ENCODE measurements around the gene IGF2R.

Gene IGF2R

DNA sequence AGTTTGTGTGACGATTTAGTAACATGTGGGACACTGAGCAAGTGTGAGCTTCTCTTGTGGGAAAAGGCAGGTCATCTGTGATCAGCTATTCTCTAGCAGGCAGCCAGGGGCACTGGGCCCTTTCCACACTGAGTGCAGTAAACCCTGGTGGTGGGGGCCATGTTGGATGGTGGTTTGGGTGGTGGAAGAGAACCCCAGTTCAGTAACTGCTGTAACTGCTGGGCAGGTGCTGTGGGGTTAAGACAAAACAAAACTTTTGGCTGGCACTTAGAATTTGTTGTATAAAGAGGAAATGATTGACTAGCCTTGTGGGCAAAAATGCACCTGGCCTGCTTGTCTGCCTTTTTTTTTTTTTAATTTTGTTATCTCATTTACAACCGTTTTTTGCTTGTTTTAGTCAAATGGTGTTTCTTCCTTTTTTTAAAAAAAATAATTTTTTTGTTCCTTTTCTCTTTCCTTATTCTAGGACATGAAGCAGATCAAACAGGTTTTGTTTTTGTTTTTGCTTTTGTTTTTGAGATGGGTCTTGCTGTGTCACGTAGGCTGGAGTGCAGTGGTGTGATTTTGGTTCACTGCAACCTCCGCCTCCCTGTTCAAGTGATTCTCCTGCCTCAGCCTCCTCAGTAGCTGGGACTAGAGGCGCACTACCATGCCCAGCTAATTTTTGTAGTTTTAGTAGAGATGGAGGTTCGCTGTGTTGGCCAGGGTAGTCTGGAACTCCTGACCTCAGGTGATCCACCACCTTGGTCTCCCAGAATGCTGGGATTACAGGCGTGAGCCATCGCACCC is 59.8 kb downstream of the IGF2R start:
- DNase-seq = no peak

DNA sequence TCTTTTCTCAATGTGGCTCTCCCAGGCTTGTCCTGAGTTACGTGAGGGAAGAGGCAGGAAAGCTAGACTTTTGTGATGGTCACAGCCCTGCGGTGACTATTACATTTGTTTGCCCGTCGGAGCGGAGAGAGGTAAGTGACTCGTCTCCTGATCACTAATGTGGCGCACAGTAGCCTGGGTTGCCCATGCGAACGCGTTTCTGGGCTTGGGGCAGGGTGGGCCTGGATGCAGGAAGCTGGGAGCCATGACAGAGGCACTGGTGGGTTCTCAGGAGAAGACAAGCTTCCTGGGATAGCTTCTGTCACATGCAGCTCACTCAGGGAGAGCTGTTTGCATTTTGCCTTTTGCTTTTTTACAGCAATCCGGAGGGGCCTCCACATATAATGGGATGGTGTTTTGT is 60.6 kb downstream of the IGF2R start:
- DNase-seq = no peak

DNA sequence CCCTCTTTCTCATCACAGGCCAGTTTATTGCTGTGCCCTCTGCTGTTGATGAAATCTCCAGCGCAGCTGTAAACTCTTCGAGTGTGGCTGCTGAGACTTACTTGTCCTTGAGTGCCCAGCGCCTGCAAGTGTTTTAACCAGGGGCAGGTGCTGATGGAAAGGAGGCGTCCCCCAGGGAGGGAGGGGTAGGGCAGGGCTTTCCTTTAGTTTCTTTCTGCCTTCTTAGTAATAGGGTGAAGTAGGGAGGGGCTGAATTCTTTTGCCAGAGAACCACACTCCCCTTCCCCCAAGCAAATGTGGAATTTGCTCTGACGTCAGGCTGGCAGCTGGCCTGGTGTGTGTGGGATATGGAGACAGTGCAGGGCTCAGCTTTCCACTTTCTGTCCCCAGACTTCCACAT is 61.2 kb downstream of the IGF2R start:
- DNase-seq = no peak

DNA sequence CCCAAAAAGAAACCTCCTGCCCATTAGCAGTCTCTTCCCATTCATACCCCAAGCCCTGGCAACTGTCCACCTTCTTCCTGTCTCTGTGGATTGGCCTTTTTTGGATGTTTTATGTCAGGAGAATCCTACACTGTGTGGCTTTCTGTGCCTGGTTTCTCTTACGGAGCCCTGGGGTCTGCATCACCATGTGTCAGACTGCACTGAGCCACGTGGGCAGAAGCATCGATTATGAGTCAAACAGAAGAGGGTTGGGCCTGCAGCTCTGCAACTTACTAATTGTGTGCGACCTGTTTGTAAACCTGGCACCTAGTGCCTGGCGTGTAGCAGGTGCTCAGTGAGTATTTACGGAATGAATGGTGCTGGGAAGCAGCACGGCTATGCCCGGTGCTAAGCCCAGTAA is 62.6 kb downstream of the IGF2R start:
- DNase-seq = no peak

DNA sequence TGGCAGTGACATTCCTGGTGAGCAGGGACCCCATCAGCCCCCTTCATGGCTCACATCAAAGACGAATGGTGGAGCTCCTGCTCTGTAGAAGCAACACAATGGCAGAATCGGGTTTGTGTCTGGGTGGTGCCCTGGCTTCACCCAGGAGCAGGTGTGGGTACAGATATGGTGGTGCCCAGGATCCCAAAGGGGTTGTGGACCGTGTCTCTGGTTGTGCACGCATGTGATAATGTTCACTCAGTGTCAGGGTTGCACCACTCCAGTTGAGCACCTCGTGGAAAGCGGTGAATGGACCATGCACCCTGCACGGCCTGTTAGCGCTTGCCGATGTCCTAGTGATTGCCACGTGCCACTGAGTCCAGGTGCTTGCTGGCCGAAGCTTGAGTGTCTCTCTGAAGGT is 63.0 kb downstream of the IGF2R start:
- DNase-seq = no peak

DNA sequence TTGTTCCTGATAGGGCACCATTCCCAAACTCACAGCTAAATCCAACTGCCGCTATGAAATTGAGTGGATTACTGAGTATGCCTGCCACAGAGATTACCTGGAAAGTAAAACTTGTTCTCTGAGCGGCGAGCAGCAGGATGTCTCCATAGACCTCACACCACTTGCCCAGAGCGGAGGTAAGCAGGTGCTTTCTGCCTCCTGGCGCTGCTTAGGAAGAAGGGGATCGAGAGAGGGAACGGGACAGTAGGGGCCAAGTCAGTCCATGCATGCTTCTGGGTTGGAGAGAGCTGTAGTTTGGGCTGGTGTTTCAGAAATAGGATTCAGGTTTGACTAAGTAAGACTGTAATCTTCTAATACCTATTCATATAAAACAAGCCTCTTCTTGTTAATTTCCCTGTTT is 63.7 kb downstream of the IGF2R start:
- DNase-seq = no peak

DNA sequence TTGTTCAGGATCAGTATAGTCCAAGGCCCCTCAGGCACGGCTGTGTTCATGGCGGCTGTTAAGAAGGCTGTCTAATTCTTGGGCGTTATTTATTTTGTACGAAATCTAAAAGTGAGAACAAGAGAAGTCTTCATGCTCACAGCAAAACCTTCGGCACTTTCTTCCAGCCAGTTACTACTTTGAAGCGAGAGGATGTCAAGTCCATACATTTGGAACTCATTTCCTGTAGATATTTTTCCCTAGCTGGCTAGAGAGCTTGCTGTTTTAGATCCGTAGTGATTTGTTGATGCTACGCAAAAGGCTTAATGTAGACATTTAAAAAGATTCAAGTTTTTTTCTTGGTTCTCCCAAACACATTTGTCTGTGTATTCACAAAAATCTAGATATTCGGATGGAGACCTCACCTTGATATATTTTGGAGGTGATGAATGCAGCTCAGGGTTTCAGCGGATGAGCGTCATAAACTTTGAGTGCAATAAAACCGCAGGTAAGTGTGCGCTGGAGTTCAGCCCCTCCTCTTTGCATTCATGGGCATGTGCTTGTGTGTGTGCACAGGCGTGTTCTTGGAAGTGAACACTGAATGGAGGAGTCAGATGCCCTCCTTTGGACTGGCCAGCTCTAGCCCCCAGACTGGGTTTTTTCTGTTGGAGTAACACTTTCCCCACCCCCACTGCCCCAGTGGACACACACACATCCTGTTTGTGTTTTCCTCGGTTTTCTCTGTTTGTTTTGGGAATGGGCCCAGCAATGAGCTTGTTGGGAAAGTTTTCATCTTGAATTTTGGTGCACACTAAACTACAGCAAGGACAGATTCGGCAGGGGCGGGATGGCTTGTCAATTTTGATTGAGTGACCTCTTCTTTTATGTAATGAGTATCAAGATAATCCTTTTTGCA is 65.4 kb downstream of the IGF2R start:
- no peak for DNase-seq

DNA sequence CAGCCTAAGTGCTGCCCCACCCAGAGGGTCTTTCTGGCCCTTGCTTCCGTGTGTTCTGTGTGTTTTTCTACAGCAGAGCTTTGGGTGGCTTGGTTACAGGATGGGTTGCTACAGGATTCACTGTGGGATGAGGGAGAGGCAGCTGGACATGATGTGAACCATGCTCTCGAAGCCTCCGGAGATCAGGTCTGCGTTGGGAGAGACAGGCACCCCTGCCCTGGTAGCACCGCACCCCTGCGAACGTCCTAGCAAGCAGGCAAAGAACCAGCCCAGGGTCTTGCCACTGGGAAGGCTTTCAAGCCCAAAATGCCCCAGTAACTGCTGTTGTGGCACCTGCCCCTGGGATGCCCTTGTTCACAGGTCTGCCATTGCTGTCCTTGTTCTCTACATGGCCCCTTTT is 66.4 kb downstream of the IGF2R start:
- DNase-seq = no peak

DNA sequence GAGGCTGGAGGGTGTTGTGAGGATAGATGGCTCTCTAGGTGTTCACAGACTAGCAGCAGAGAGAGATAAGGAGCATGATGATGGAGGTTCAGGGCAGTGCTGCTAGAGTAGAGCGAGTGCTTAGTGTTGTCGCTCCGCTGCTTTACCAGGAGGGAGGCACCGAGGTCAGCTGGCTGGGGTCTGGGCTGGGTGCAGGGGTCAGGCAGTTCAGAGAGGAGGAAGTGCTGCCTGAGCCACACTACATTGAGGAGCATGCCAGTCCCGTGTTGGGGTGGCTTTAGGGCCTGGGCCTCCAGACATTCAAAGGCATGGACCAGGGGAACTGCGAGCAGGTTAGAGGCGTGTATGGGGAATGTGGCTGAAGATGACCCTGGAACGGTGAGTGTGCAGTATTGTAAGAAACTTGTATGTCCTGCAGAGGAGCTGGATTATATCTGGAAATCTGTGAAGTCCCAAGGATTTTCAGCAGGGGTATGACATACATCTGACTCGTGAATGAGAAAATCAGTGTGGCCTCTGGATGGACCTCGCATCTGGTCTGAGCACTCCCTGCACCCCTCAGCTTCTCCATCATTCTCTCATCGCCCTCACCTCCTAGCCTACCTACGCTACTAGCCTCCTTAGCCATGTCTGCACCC is 66.9 kb downstream of the IGF2R start:
- DNase-seq = no peak

DNA sequence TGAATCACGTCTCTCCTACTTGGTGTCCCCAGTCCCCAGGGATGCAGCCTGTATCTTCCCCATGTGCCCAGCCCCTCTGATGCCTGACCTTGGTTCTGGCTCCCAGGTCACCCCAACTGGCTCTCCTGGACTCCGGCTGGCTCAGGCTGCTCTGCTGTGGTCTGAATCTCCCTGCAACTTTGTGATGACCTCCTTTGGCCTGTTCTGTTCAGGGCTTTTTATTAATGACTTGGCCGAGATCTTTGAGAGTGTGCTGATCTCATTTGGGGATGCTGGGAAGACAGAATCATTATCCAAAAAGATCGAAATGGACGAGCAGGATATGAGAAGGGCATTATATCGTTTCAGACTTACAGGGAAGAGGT is 67.4 kb downstream of the IGF2R start:
- DNase-seq = no peak

DNA sequence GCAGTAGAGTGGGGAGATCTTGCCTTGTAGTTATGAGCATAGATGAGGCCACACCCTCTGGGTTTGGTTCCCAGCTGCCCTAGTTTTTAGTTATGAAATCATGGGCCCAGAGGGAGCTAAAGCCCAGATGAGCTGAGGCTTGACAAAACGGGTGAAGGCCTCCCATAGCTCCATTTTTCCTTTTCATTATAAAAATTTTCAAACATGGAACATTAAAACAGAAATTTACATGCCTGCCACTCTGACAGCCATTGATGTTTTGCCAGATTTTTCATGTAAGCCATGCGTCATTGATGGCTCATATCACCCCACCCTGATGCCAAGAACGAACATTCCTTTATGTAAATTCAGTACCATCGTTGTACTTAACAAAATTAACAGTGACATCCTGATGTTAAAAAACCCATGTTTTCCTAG is 67.9 kb downstream of the IGF2R start:
- DNase-seq = no peak

DNA sequence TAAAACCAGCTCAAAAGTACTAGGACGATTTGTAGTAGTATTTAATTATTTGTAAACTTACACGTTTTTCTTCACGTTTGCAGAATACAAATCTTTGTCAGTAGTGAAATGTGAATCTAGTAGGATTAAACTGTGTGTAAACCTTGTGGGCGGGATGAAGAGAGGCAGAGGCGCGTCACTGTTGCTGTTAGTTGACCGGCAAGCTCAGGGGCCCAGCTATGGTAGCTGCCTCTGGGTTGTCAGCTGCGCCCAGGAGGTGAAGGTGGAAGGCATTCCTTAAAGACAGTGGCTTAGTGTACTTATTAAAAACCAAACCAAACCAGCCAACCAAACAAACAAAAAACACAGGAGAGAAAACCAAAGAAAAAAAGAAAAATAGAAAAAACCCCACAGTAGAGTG is 69.6 kb downstream of the IGF2R start:
- no peak for DNase-seq

DNA sequence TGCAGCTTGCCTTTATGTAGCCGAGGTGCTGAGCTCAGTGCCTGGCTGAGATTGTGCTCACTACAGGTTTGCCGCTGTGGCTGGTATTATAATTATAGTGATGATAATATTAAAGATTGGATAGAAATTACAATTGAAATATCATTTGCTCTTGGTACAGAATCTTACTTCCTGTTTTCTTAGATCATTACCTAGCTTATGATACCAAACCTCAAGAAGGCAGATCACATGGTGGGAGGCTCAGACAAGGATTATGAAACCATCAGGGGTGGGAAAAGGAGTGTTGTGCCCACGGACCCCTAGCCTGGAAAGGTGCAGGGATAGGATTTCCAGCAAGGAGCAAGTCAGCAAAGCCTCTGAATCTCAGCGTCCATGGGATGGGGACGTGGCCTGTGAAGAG is 70.6 kb downstream of the IGF2R start:
- DNase-seq = no peak

DNA sequence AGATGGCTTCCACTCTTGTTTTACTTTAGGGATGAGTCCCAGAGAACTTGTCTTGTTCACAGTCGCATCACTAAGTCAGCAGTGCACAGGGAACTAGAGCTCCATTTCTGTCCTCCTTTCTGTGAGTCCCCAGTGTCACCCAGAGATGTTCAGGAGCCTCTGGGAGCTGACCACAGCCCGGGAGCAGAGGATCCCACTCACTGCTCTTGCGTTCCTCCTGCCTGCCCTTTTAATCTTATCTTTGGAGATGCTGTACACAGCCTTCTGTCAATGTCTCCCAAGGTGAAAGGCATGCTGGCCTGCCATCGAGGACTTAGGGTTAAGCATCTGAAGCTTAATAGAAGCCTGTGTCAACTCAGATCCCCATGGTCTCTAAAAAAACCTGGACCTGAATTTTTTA is 71.2 kb downstream of the IGF2R start:
- no peak for DNase-seq

DNA sequence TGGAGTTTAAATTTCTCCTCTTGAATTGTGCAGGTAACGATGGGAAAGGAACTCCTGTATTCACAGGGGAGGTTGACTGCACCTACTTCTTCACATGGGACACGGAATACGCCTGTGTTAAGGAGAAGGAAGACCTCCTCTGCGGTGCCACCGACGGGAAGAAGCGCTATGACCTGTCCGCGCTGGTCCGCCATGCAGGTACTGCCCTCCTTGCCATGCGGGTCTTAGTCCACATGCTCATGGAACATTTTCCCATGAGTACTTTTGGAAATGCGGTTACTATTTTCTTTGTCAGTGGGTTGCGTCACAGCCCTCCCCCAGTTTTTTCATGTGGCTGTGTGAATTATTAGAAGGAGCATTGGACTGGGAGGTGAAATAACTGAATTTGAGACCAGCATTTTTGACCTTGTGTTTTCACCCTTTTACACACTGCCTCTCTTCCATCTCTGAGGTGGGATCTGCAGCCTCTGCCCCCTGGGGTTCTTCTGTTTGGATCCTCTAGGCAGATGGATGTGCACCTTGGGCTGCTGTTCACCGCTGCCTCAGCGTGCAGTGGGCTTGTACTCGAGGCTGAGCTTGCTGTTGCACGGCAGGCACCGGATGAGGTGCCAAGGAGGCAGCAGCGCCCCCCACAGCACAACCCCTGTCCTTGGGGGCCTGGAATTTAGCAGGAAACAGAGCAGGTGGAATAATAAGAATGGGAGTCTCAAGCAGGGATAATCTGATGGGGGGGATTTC is 71.8 kb downstream of the IGF2R start:
- DNase-seq = no peak

DNA sequence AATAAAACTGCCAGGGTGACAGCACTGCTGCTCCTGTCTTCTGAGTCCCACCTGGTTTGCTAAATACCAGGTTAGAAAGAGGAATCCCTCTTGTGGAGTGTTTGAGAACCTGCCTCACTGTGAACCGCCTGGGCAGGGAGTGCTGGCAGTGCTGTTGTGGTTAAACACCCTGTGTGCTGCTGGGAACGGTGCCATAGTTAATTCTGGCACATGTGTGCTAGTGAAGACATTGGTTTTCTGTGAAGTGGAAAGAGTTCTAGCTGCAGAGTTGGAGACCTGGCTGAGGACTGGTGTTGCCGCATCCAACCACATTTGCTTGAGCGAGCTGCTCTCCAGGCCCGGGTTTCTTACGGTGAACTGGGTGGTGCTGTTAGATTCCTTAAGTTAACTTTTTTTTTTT is 72.7 kb downstream of the IGF2R start:
- no peak for DNase-seq

DNA sequence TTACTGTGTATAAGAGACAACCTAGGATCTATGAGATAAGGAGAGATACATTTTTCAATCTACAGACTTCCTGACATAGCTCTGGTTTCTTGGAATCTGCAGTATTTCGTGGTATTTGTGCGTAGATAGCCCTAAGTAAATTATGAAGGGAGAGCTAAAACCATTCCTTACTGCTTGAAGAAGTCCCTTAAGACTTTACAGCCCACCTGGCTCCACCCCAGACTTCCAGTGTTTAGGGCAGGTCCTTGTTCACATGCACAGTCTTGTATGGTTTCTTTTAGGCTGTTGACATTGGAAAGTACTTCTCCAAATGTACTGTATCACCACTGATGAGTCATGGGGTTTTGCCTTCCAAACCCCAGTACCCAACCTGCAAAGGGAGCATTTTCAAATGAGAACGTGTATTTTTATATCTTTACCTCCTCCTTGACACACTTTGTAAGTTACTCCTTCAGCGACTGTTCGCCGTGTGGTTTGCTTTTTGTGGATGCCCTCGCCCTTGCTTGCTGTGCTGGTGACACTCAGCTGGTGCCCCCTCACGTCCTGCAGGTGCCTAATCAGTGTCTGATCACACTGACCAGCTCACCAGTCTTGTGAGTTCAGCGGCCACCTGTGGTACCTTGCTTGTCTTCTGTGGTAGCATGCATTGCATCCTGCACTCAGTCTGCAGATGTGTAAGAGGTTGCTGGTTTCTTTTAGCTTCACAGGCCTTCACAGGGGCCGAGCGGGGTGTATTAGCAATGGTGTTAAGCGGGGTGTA is 73.3 kb downstream of the IGF2R start:
- DNase-seq = no peak

DNA sequence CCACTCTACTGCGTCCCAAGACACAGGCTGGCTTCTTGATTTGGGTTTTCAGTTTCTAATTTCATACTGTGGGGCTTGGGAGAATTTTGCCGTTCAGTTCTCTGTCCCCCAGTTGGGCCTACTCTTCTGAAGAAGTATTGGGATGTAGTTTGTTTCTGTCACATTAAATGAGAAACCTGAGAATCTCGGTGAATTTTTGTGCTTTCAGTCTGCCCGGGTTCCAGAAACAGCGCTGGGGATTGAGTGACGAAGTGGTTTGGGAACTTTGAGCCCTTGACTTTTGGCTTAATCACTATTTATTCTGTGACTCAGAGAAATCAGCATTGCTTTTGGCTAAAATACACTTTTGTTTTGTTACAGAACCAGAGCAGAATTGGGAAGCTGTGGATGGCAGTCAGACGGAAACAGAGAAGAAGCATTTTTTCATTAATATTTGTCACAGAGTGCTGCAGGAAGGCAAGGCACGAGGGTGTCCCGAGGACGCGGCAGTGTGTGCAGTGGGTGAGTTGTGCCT is 74.0 kb downstream of the IGF2R start:
- no peak for DNase-seq

DNA sequence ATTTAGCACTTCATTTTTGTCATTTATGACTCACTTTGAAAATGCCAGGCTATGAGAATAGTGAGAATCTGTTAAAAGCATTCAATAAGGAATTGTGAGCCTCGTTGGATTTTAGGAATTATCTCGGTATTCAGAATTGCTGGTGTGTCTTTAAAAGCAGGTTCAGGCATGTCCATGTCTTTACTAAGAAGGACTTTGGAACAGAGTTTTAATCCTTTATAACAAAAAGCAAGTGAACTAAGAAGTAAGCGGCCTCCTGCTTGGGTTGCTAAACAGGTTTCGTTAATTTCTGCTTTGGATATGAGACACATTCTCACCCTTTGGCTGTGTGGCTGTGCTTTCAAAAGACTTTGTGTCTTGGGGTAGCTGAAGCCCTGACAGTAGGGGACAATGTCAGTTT is 74.9 kb downstream of the IGF2R start:
- no peak for DNase-seq

DNA sequence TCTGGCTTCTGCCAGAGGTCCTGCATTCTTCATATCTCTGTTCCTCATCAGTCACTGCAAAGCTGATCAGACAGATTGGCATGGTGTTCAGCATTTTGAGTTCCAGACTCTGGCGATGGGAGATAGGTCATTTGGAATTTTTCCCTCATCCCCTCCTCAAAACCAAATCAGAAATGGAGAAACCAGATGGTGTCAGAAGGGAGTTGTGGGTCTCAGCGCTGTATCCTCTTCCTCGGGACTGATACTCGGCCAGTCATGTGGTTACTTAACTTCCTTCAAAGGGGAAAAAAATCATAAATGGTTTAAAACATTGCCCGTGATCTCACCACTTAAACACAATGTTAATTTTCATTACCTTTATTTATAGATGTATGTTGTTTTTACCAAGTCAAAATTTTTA is 75.8 kb downstream of the IGF2R start:
- no peak for DNase-seq

DNA sequence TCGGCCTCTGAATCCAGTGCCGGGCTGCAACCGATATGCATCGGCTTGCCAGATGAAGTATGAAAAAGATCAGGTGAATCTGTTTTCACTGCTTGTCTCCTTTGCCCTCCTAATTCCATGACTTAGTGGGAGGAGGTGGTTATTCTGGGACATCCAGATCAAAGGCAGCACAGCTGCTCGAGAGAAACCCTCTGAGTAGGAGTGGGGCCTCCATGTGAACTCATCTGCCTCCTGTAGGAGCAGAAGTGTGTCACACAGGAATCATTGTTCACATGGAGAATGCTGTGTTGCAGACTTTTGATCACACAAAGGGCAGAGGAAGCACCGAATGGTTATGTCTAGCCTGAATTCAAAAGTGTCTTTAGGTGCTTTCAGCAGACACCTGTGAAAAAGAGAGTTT is 79.6 kb downstream of the IGF2R start:
- no peak for DNase-seq

DNA sequence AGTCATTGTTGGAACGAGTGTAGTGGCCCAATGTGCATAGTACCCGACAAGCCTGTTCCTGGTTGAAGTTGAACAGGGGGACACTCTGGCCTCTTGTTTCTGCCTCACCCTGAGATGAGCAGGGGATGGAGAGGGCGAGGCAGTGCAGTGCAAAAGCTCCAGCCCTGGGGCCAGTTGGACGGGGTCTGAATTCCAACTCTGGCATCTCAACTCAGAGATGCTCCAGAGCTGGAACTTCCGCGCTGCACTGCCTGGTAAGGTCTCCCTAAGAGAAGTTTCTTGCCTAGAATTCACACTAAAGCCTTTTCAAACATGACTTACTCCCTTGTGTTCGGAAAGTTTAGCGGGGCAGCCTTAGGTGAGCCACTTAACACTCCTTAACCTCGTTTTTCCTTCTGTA is 80.5 kb downstream of the IGF2R start:
- DNase-seq = no peak

Measured in activated gamma-delta T cell (primary cell).